HG02885 (cell line): ENCODE results near the gene NECAP2.

Source experiments
- ATAC-seq: cut with Tn5 transposase; IDR thresholded peaks from one replicate; pipeline ENCODE4 v1.9.1; 2021; ENCODE audit warnings: mild to moderate bottlenecking; ENCODE audit not compliant: unreplicated experiment, poor library complexity

The NECAP2 gene

DNA sequence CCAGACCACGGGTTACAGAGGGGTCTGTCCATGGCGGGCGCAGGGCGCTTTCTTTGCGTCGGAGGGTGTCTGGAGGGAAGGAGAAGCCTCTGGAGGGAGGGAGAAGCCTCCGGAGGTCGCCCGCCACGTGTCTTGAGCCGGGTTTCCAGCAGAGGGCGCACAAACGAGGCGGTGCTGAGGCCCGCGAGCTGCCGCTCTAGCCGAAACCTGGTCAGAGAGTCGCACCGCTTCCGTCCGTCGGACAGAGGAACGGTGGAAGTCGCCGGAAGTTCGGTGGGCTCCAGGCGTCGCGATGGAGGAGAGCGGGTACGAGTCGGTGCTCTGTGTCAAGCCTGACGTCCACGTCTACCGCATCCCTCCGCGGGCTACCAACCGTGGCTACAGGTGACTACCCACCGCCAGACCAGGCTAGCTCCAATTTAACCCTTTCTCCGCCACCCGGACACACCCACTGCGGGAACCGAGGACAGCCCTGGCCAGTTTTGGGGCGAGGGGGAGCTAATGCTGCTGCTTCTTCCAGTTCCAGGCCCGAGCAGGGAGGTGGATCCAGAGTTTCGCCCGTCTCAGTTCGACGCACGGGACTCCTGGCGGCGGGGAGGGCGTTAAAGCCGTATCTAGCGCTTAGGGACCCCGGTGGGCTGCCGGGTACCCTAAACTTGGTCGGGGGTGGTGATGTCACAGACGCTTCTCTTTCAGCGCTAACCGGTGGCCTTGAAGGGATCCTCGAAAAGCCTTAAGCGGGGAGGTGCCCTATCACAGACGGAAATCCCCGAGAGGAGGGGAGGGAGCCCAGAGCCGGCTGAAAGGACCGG lies at the start of gene NECAP2:
TSS of gene NECAP2 (plus strand) at position 255 of the 812 bp plus-strand sequence. CDS start at position 293, 38 bp downstream.
- ATAC-seq = peak; percentile 88

GRCh38 chr1:16391411-16391810 lies 49.1 kb upstream of the NECAP2 start:
- ATAC-seq = no peak

- ATAC-seq = no peak
Measured at GRCh38 chr1:16392740-16393569, 47.6 kb upstream of the NECAP2 start.

DNA sequence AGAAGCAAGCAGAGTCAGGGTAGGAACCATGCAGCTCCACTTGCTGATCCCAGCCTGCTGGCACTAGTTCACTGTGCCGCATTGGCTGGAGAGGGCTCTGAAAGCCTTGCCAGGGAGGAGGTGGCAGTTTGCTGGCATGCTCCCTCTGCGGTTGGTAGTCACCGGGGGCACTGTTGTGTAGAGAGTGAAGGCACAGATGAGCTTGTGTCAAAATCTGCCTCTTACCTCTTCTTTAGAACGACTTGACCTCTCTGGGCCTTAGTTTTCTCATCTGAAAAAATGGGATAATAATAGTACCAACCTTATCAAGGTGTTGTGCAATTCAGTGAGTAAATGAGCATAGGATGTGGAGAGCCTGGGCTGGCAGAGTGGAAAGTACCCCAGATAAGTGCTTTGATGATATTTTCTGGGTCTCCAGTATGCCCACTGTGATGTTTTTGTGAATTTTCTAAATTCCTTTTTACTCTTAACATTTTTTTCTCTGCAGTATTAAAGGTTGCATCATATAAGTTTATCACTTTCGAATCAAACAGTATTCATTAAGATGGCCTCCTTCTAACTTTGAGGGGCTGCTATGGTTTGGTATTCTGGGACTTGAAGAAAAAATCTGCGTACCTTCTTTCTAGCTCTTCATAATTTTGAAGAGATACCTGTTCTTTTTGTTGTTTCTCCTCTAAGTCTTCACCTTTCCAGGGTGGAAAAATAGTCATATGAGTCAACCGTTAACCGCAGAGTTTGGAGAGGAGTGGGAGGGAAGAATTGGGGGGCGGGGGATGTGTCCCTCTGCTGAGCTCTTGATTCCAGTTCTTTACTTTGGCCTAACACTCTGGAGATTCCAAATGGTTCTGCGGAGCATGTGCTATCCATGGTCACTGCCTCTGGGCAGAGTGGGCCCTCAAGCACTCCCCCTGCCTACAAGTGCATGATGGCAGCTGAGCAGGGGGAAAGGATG lies 46.7 kb upstream of the NECAP2 start:
- ATAC-seq = no peak

GRCh38 chr1:16394977-16395376 lies 45.5 kb upstream of the NECAP2 start:
- no peak for ATAC-seq

- no peak for ATAC-seq
Measured at GRCh38 chr1:16396591-16396990, 43.9 kb upstream of the NECAP2 start.

DNA sequence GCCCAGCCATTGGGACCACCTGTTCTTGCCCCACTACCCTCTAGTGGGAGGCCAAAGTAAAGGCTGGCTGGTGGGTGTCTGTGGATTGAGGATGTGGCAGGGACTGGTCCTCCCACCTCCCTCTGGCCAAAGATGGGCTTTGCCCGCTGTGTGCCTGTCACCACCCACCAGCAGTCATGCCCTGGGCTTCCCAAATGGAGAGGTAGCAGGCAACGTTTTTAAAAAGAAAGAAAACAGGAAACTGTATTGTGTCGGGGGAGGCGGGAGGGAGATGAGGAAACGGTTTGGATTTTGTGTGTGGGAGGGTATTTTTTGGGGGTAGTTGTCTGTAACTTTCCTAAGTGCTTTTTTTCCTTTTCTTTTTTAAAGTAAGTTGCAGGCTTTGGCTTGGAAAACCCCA lies 43.4 kb upstream of the NECAP2 start:
- no peak for ATAC-seq

DNA sequence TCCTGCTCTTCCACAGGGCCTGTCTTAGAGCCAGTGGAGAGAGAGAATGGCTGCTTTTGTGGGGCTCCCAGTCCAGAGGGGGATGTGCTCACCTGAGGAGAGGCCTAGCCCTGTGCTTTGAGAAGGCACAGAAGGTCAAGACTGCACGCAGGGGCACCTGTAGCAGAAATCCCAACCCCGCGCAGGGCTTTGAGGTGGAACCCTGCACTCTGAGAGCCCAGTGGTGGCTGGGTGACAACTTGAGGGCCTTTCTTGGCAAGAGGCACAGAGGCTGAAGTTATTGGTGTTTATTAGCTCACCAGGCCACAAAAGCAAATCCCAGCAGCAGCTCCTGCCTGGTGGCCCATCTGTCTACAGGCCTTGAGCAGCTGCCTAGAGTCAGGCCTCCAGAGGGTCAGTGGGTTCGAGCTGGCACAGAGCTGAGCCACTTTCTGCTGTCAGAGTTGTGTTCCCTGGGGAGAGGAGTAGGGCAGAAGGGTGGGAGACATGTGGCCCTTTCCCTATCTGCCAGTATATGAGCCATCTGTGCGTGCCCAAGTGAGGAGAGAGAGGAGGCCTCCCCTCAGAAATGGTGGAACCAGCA lies 42.1 kb upstream of the NECAP2 start:
- ATAC-seq = no peak

GRCh38 chr1:16402742-16403141 lies 37.8 kb upstream of the NECAP2 start:
- no peak for ATAC-seq

DNA sequence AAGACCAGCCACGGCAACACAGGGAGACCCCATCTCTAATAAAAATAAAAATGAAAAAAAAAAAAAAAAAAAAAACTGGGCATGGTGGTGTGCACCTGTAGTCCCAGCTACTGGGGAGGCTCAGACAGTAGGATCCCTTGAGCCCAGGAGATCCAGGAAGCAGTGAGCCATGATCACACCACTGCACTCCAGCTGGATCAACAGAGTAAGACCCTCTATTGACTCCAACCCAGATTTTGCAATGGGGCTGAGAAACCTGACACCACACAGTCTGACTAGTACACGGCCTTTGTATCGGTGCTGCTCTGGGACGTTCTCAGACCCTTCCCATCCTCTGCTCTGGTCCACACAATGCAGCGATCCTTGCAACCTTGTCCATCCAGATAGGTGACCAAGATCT lies 35.1 kb upstream of the NECAP2 start:
- no peak for ATAC-seq

DNA sequence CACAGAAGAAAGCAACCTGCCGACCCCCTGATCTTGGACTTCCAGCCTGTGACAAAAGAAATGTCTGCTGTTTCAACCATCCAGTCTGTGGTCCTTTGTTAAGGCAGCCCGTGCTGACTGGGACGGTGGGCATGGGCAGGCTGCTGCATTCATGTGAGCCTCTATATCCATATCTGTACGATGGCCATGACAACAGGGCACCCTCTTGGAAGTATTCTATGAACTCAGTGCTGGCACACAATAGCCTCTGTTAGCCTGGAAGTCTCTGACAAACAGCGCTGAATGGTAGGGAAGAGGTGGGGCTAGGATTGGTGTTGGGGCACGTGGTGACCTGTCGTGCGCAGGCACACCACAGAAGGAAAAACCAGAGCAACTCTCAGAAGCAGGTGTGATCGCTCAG lies 33.7 kb upstream of the NECAP2 start:
- no peak for ATAC-seq

- ATAC-seq = no peak
Measured at GRCh38 chr1:16409536-16410152, 30.9 kb upstream of the NECAP2 start.

DNA sequence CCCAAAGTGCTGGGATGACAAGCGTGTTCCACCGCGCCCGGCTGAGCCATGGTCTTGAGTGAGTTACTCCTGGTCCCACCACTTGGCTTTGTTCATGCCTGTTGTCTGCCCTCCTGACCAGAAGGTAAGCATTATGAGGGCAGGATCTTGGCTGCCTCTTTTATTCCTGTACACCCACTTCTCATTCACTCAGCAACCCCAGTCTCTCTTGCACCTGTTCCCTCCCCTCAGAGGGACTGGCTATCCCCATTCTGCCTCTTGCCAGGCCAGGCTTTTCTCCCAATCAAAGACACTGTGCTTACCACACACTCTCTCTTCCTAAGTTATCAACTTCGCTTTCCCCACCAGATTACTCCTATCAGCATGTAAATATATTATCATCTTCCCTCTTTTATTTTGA lies 29.7 kb upstream of the NECAP2 start:
- ATAC-seq = no peak

DNA sequence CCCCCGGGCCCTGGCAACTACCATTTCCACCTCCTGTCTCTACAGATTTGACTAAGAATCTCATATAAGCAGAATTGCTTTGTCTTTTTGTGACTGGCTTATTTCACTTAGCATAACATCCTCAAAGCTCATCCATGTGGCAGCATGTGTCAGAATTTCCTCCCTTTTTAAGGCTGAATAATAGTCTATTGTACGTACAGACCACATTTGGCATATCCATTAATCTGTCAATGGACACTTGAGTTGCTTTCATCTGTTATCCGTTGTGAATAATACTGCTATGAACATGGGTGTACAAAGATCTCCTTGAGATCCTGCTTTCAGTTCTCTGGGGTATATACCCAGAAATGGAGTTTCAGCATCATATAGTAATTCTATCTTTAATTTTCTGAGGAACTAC lies 27.3 kb upstream of the NECAP2 start:
- no peak for ATAC-seq

- ATAC-seq = no peak
Measured at GRCh38 chr1:16418823-16419425, 21.6 kb upstream of the NECAP2 start.

GRCh38 chr1:16420424-16421118 lies 20.0 kb upstream of the NECAP2 start:
- peak; percentile 71 for ATAC-seq

GRCh38 chr1:16421201-16421600 lies 19.3 kb upstream of the NECAP2 start:
- no peak for ATAC-seq

DNA sequence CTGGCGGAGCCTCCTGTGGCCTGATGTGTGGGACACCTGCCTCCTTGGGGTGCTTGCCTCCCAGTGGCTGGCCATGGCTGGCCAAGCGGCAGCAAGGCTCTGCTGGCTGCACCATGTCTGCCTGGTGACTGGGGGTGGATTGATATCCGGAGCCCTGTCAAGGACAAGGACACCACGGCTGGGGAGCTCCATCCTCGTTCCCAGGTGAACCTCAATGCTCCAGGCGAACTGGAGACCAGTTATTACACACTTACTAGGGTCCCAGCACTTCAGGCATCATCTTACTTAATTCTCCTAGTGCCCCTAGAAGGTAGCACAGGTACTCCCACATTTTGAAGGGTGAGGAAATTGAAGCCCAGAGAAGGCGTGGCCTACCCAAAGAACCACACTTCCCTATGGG lies 18.5 kb upstream of the NECAP2 start:
- no peak for ATAC-seq
